Nephron (organoid): ENCODE results near the gene CHAF1B.
"Not testable (repeated sequence)": the region's sequence is repeated elsewhere in the genome, so short reads cannot be mapped to it uniquely, and the experiment has no call there.

Experiments used
- H3K27ac Mint-ChIP-seq, 3 experiments: 2 replicates each; pipeline ENCODE4 v1.8.0; 2020; ENCODE audit warnings: mixed read lengths in 3 of 3, mild to moderate bottlenecking in 2 of 3, moderate library complexity in 1 of 3
- H3K27me3 Mint-ChIP-seq: 2 replicates; pipeline ENCODE4 v1.8.0; 2021; ENCODE audit warnings: low read depth, mild to moderate bottlenecking, moderate library complexity, mixed read lengths
- H3K36me3 Mint-ChIP-seq: 2 replicates; pipeline ENCODE4 v1.8.0; 2020; ENCODE audit warnings: low read depth, mixed read lengths
- H3K4me1 Mint-ChIP-seq: 2 replicates; pipeline ENCODE4 v1.8.0; 2020; ENCODE audit warnings: mixed read lengths
- H3K4me3 Mint-ChIP-seq, 3 experiments: 2 replicates each; pipeline ENCODE4 v1.8.0; 2020; ENCODE audit warnings: mild to moderate bottlenecking in 3 of 3, mixed read lengths in 3 of 3, moderate library complexity in 2 of 3
- H3K9me3 Mint-ChIP-seq: 2 replicates; pipeline ENCODE4 v1.8.0; 2020; ENCODE audit warnings: mixed read lengths
- CTCF ChIP-seq, 3 experiments: fragments of 200-600 bp; sonication (generic); IDR thresholded peaks; one replicate each; pipeline ENCODE4 v1.5.0; 2021; ENCODE audit warnings: antibody characterized with exemption in 3 of 3; ENCODE audit not compliant: unreplicated experiment in 3 of 3

The CHAF1B gene

GRCh38 chr21:36385233-36386030 lies at the start of gene CHAF1B:
TSS of gene CHAF1B (plus strand) at chr21:36385392. CDS start at chr21:36386137, 745 bp downstream.
- Mint-ChIP-seq H3K36me3 (peaks cover 3% of the 10 kb centered on the region), H3K9me3 (no peaks in the 10 kb centered on the region), H3K4me1 (peaks cover 22% of the 10 kb centered on the region), H3K27ac (no peak within 1 kb of the TSS), H3K27me3 (peaks cover 4% of the 10 kb centered on the region), H3K4me3 (peak within 1 kb of the TSS; percentile 77 to 87 (median 84))
- TF ChIP-seq CTCF (IDR thresholded peaks at IDR 0.05; ENCODE audit: unreplicated experiment in 3 of 3), result no peak

GRCh38 chr21:36337099-36337509 lies 48.1 kb upstream of the CHAF1B start:
- no peak for TF ChIP-seq CTCF (IDR thresholded peaks at IDR 0.05; ENCODE audit: unreplicated experiment in 3 of 3)
- H3K36me3 Mint-ChIP-seq, result peaks cover 78% of the 10 kb centered on the region
- H3K9me3 Mint-ChIP-seq, result no peaks in the 10 kb centered on the region
- no peaks in the 10 kb centered on the region for H3K27me3 Mint-ChIP-seq
- H3K4me1 Mint-ChIP-seq, result no peaks in the 10 kb centered on the region
- H3K4me3 Mint-ChIP-seq, result no peak overlapping the region
- no peak overlapping the region for H3K27ac Mint-ChIP-seq

- Mint-ChIP-seq H3K27me3 (no peaks in the 10 kb centered on the region), H3K4me3 (no peak overlapping the region), H3K36me3 (peaks cover 77% of the 10 kb centered on the region), H3K4me1 (no peaks in the 10 kb centered on the region), H3K9me3 (no peaks in the 10 kb centered on the region), H3K27ac (no peak overlapping the region)
- no peak for TF ChIP-seq CTCF (IDR thresholded peaks at IDR 0.05; ENCODE audit: unreplicated experiment in 3 of 3)
Observed at GRCh38 chr21:36338975-36339374, 46.2 kb upstream of the CHAF1B start.

- not testable (repeated sequence) for H3K4me1 Mint-ChIP-seq, H3K4me3 Mint-ChIP-seq, H3K9me3 Mint-ChIP-seq, H3K27me3 Mint-ChIP-seq, H3K27ac Mint-ChIP-seq
- H3K36me3 Mint-ChIP-seq, result peaks cover 73% of the 10 kb centered on the region
Observed at GRCh38 chr21:36342581-36342980, 42.6 kb upstream of the CHAF1B start.

- no peak for TF ChIP-seq CTCF (IDR thresholded peaks at IDR 0.05; ENCODE audit: unreplicated experiment in 3 of 3)
- no peak overlapping the region for H3K27ac Mint-ChIP-seq
- H3K27me3 Mint-ChIP-seq, result no peaks in the 10 kb centered on the region
- no peak overlapping the region for H3K4me3 Mint-ChIP-seq
- H3K4me1 Mint-ChIP-seq, result no peaks in the 10 kb centered on the region
- peaks cover 66% of the 10 kb centered on the region for H3K36me3 Mint-ChIP-seq
- H3K9me3 Mint-ChIP-seq, result no peaks in the 10 kb centered on the region
Observed at GRCh38 chr21:36344931-36345330, 40.3 kb upstream of the CHAF1B start.

- H3K27ac Mint-ChIP-seq, result no peak overlapping the region
- no peaks in the 10 kb centered on the region for H3K4me1 Mint-ChIP-seq
- no peak overlapping the region for H3K4me3 Mint-ChIP-seq
- H3K9me3 Mint-ChIP-seq, result no peaks in the 10 kb centered on the region
- no peaks in the 10 kb centered on the region for H3K27me3 Mint-ChIP-seq
- TF ChIP-seq CTCF (IDR thresholded peaks at IDR 0.05; ENCODE audit: unreplicated experiment in 3 of 3), result no peak
- H3K36me3 Mint-ChIP-seq, result peaks cover 66% of the 10 kb centered on the region
Observed at GRCh38 chr21:36347278-36347961, 37.8 kb upstream of the CHAF1B start.
